ENCODE results near the gene GNA14. TPM values are rescaled to one million over a fixed set of nuclear protein-coding genes. Genes with fewer than 3 reads are reported as not detected.

The GNA14 gene
- total RNA-seq, 4 donors from 2014 or later, result 0.20 to 0.56 (median 0.22) TPM; not detected in 1

DNA sequence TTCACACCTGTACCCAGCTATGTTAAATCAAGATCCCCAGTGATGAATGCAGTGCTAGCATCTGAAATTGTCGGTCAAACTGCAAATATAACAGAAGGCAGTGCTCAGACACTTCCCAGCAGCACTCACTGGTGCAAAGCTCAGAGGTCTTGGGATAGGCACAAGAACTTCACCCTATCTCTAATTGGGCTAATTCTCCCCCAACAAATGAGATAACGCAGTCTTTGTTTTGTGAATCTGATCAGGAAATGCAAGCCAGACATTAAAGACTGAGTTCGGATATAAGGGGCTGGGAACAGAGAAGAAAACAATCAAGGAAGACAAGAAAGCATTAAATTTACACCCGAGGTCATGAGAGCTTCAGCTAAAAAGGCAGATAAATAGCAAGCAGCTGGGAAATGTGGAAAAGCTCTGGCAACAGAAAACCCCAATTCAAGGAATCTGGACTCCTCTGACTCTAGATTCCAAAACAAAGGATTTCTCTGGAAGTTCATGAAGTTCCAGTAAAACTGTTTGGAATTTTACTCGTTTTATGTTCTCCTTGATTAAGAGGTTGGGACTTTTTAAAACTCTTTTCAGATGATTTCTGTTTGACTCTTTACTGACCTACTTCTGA lies 65.1 kb downstream of the GNA14 start:
- no peaks in the 10 kb centered on the region for H3K27me3 ChIP-seq
- intact Hi-C loops (cut with DNase I; ENCODE audit: low total_unique reads) (no loop called here), in situ Hi-C loops (cut with MboI; ENCODE audit: low sequenced_read_pairs in 4 of 4) (no loop called here)
- ATAC-seq (no peak), DNase-seq (no peak)
- TF ChIP-seq, protein P1, sequence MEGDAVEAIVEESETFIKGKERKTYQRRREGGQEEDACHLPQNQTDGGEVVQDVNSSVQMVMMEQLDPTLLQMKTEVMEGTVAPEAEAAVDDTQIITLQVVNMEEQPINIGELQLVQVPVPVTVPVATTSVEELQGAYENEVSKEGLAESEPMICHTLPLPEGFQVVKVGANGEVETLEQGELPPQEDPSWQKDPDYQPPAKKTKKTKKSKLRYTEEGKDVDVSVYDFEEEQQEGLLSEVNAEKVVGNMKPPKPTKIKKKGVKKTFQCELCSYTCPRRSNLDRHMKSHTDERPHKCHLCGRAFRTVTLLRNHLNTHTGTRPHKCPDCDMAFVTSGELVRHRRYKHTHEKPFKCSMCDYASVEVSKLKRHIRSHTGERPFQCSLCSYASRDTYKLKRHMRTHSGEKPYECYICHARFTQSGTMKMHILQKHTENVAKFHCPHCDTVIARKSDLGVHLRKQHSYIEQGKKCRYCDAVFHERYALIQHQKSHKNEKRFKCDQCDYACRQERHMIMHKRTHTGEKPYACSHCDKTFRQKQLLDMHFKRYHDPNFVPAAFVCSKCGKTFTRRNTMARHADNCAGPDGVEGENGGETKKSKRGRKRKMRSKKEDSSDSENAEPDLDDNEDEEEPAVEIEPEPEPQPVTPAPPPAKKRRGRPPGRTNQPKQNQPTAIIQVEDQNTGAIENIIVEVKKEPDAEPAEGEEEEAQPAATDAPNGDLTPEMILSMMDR (IDR thresholded peaks at IDR 0.05 in 4 of 5, conservative IDR thresholded peaks at IDR 0.05 in 1 of 5), result no peak
- no peak for TF ChIP-seq POLR2A (IDR thresholded peaks at IDR 0.05)
- no peaks in the 10 kb centered on the region for H3K9me3 ChIP-seq
- no peak overlapping the region for H3K27ac ChIP-seq
- no peak overlapping the region for H3K4me3 ChIP-seq
- H3K36me3 ChIP-seq, result no peaks in the 10 kb centered on the region
- no peaks in the 10 kb centered on the region for H3K4me1 ChIP-seq

DNA sequence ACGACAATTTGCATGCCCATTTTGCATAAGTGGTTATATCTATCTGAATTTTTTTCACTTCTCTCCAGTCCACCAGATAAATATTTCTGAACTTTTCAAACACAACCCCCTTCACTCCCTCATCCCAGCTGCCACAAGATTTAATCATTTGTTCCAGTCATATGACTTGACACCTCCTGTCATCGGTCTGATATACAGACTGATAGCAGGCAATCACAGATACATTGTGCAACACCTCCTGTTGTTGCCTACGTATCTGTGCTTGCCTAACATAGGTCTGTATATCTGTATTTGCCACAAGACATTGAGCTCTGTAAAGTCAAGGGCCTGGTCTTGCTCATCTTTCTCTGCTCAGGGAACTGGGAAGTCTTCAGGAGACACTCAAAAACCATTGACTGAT lies 65.6 kb downstream of the GNA14 start:
- Histone ChIP-seq H3K27me3 (no peaks in the 10 kb centered on the region), H3K9me3 (no peaks in the 10 kb centered on the region), H3K4me3 (no peak overlapping the region), H3K27ac (no peak overlapping the region), H3K4me1 (no peaks in the 10 kb centered on the region), H3K36me3 (no peaks in the 10 kb centered on the region)
- TF ChIP-seq, protein P1 (IDR thresholded peaks at IDR 0.05 in 4 of 5, conservative IDR thresholded peaks at IDR 0.05 in 1 of 5), result no peak
- no peak for TF ChIP-seq POLR2A (IDR thresholded peaks at IDR 0.05)
- intact Hi-C loops (cut with DNase I; ENCODE audit: low total_unique reads) (no loop called here), in situ Hi-C loops (cut with MboI; ENCODE audit: low sequenced_read_pairs in 4 of 4) (no loop called here)
- ATAC-seq (no peak), DNase-seq (no peak)

DNA sequence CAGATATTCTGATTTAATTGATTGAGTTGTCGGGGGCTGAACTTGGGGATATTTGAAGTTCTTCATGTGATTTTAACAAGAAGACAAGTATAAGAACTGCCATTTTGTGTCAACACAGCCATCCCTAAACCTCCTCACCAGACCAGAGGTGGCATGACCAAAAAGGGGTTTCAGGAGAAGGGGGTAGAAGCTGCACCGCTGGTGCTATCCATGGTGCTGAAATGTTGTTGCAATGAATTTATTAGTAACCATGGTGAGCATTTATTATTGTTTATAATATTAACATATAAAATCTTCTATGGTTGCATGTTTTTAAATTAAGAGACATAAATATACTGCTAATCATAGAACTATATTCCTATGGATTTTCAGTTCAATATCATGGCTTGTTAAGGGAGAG lies 72.3 kb downstream of the GNA14 start:
- no peaks in the 10 kb centered on the region for H3K4me1 ChIP-seq
- H3K27ac ChIP-seq, result no peak overlapping the region
- intact Hi-C loops (cut with DNase I; ENCODE audit: low total_unique reads), result no loop called here
- no peaks in the 10 kb centered on the region for H3K36me3 ChIP-seq
- no peaks in the 10 kb centered on the region for H3K9me3 ChIP-seq
- H3K4me3 ChIP-seq, result no peak overlapping the region
- in situ Hi-C loops (cut with MboI; ENCODE audit: low sequenced_read_pairs in 4 of 4), result no loop called here
- TF ChIP-seq, protein P1 (IDR thresholded peaks at IDR 0.05 in 4 of 5, conservative IDR thresholded peaks at IDR 0.05 in 1 of 5), result no peak
- no peak for TF ChIP-seq POLR2A (IDR thresholded peaks at IDR 0.05)
- ATAC-seq (no peak), DNase-seq (no peak)
- H3K27me3 ChIP-seq, result no peaks in the 10 kb centered on the region

DNA sequence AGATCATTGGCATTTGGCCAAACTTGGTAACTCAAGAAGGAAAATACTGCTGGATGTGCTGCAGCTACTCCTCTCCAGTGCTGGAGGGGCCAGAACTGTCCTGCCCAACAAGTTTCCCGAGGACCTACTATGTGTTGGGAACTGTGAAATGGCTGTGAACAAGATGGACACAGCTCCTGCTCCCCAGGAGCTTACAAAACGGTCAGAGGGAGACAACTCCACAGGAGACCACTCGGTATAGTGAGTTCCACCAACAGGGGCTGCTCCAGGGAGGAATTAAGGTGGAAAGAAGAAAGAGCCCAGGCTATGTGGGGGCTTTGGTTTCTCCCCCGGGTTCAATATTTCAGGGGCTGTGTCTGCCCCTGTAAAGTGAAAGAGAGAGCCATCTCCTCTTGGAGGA lies 78.8 kb downstream of the GNA14 start:
- no peaks in the 10 kb centered on the region for H3K27me3 ChIP-seq
- in situ Hi-C loops (cut with MboI; ENCODE audit: low sequenced_read_pairs in 4 of 4), result loop anchor here in 1 of 4 donors (10.0 kb wide), 1 partner anchor 55 kb away; no protein-coding TSS in a partner anchor
- intact Hi-C loops (cut with DNase I; ENCODE audit: low total_unique reads), result no loop called here

More for the DNA sequence above, 78.8 kb downstream of the GNA14 start:
- H3K4me3 ChIP-seq, result no peak overlapping the region
- no peak for ATAC-seq
- no peaks in the 10 kb centered on the region for H3K4me1 ChIP-seq
- H3K36me3 ChIP-seq, result no peaks in the 10 kb centered on the region
- no peak for TF ChIP-seq POLR2A (IDR thresholded peaks at IDR 0.05)
- TF ChIP-seq, protein P1 (IDR thresholded peaks at IDR 0.05 in 4 of 5, conservative IDR thresholded peaks at IDR 0.05 in 1 of 5), result no peak
- no peak for DNase-seq
- H3K9me3 ChIP-seq, result no peaks in the 10 kb centered on the region
- H3K27ac ChIP-seq, result no peak overlapping the region
